SK-N-SH (cell line): ENCODE measurements around the gene PPP2R1A. TPM values are rescaled to one million over a fixed set of nuclear protein-coding genes. Genes with fewer than 3 reads are reported as not detected.

Experiments used
- CTCF ChIA-PET: fragments of 300-600, 350-600 bp; formaldehyde crosslinking; extraction: SDS; loops from one replicate; lab custom pipeline; 2021; lab: Yijun Ruan, JAX
- POLR2A ChIA-PET: fragments of 350-600 bp; sonication (Branson Sonifier 250); formaldehyde crosslinking; extraction: SDS; loops from one replicate; lab custom pipeline; 2020; ENCODE audit warnings: antibody characterized with exemption, inconsistent platforms; lab: Yijun Ruan, JAX
- DNase-seq: peaks from one replicate; pipeline ENCODE4 v3.0.0; 2012
- H2AFZ ChIP-seq: fragments of 200-600 bp; sonication (generic); 2 replicates; pipeline ENCODE4 v1.8.1; 2016; ENCODE audit warnings: antibody characterized with exemption, mild to moderate bottlenecking, low read depth
- H3F3A ChIP-seq: fragments of 200-600 bp; sonication (generic); replicated peaks from 2 replicates; pipeline ENCODE3; 2016; ENCODE audit warnings: antibody characterized with exemption, mild to moderate bottlenecking; ENCODE audit not compliant: insufficient read depth
- H3K27ac ChIP-seq, 2 experiments: fragments of 200-500 bp in 1 of 2; fragments of 200-600 bp in 1 of 2; sonication (Bioruptor generic) in 1 of 2; sonication (generic), shearing (Covaris generic) in 1 of 2; 2 replicates each; pipeline versions ENCODE4 v1.5.1 to v1.6.1; 2014 to 2016; ENCODE audit warnings: low read depth in 2 of 2, inconsistent platforms in 1 of 2, low read length in 1 of 2, mild to moderate bottlenecking in 1 of 2, mixed read lengths in 1 of 2
- H3K27me3 ChIP-seq: fragments of 200-600 bp; sonication (generic), shearing (Covaris generic); 2 replicates; pipeline ENCODE4 v1.6.1; 2016; ENCODE audit warnings: mixed run types; ENCODE audit not compliant: insufficient read depth
- H3K36me3 ChIP-seq, 2 experiments: fragments of 200-500 bp in 1 of 2; fragments of 200-600 bp in 1 of 2; sonication (Bioruptor generic) in 1 of 2; sonication (generic) in 1 of 2; replicated peaks in 1 of 2; 2 replicates each; pipeline versions ENCODE3 to v1.5.1; 2014 to 2016; ENCODE audit warnings: low read length in 1 of 2, mild to moderate bottlenecking in 1 of 2; ENCODE audit not compliant: insufficient read depth in 2 of 2, control insufficient read depth in 1 of 2
- H3K4me1 ChIP-seq, 2 experiments: fragments of 200-500 bp in 1 of 2; fragments of 200-600 bp in 1 of 2; sonication (Bioruptor generic) in 1 of 2; sonication (generic), shearing (Covaris generic) in 1 of 2; 2 replicates each; pipeline versions ENCODE4 v1.5.1 to v1.6.1; 2014 to 2016; ENCODE audit warnings: low read depth in 1 of 2, low read length in 1 of 2, mixed run types in 1 of 2; ENCODE audit not compliant: insufficient read depth in 2 of 2, control insufficient read depth in 1 of 2
- H3K4me2 ChIP-seq: fragments of 200-600 bp; sonication (generic), shearing (Covaris generic); 2 replicates; pipeline ENCODE4 v1.6.1; 2017; ENCODE audit warnings: mixed run types
- H3K4me3 ChIP-seq, 2 experiments: fragments of 200-500 bp in 1 of 2; fragments of 200-600 bp in 1 of 2; sonication (Bioruptor generic) in 1 of 2; sonication (generic), shearing (Covaris generic) in 1 of 2; 2 replicates each; pipeline versions ENCODE4 v1.5.1 to v1.8.1; 2014 to 2016; ENCODE audit warnings: low read depth in 2 of 2, inconsistent platforms in 1 of 2, low read length in 1 of 2, mild to moderate bottlenecking in 1 of 2, mixed read lengths in 1 of 2, moderate library complexity in 1 of 2
- H3K79me2 ChIP-seq: fragments of 200-600 bp; sonication (generic); 2 replicates; pipeline ENCODE4 v1.8.1; 2017; ENCODE audit warnings: mild to moderate bottlenecking; ENCODE audit not compliant: insufficient read depth
- H3K9ac ChIP-seq: fragments of 200-600 bp; sonication (generic); 2 replicates; pipeline ENCODE4 v1.6.1; 2017; ENCODE audit warnings: mixed run types
- H3K9me2 ChIP-seq: fragments of 200-600 bp; sonication (generic); 2 replicates; pipeline ENCODE4 v1.6.1; 2017; ENCODE audit warnings: mixed run types
- H3K9me3 ChIP-seq: fragments of 200-600 bp; sonication (generic); 2 replicates; pipeline ENCODE4 v1.6.1; 2017; ENCODE audit warnings: mixed run types, mild to moderate bottlenecking, moderate library complexity
- H4K20me1 ChIP-seq: fragments of 200-600 bp; sonication (generic); 2 replicates; pipeline ENCODE4 v1.6.1; 2017; ENCODE audit warnings: mild to moderate bottlenecking, mixed run types; ENCODE audit not compliant: insufficient read depth
- ELF1 ChIP-seq: IDR thresholded peaks from 2 replicates; pipeline ENCODE4 v1.4.0; 2012
- FOSL2 ChIP-seq: IDR thresholded peaks from 2 replicates; pipeline ENCODE4 v1.4.0; 2012; ENCODE audit warnings: low read depth, mild to moderate bottlenecking, moderate library complexity, borderline replicate concordance
- FOXJ3 ChIP-seq: sonication (generic); formaldehyde crosslinking; IDR thresholded peaks from 2 replicates; pipeline ENCODE4 v1.5.1; 2020; ENCODE audit warnings: mild to moderate bottlenecking, missing genetic modification reagents
- GATA2 ChIP-seq: sonication (generic); formaldehyde crosslinking; IDR thresholded peaks from 2 replicates; pipeline ENCODE4 v1.5.0; 2020; ENCODE audit warnings: mild to moderate bottlenecking, missing genetic modification reagents
- IRF3 ChIP-seq: fragments of 150-350 bp; IDR thresholded peaks from 2 replicates; pipeline ENCODE4 v1.6.1; 2016; ENCODE audit warnings: mild to moderate bottlenecking, low read depth, low read length
- JUND ChIP-seq: IDR thresholded peaks from 2 replicates; pipeline ENCODE4 v1.4.0; 2012
- MEF2A ChIP-seq: IDR thresholded peaks from 2 replicates; pipeline ENCODE4 v1.4.0; 2012; ENCODE audit warnings: low read depth, borderline replicate concordance
- MXI1 ChIP-seq: IDR thresholded peaks from 2 replicates; pipeline ENCODE4 v1.6.1; 2012; ENCODE audit warnings: mild to moderate bottlenecking, low read depth, low read length, improper control_type of control experiment
- NFIC ChIP-seq: IDR thresholded peaks from 2 replicates; pipeline ENCODE4 v1.4.0; 2012; ENCODE audit warnings: borderline replicate concordance
- PBX3 ChIP-seq: IDR thresholded peaks from 2 replicates; pipeline ENCODE4; 2012
- TCF12 ChIP-seq: IDR thresholded peaks from 2 replicates; pipeline ENCODE4 v1.4.0; 2012
- YY1 ChIP-seq: IDR thresholded peaks from 2 replicates; pipeline ENCODE4 v1.4.0; 2012; ENCODE audit warnings: low read depth, mild to moderate bottlenecking
- ZBTB33 ChIP-seq: IDR thresholded peaks from 2 replicates; pipeline ENCODE4 v1.4.0; 2012; ENCODE audit warnings: low read depth, borderline replicate concordance
- WGBS: methylation state at CpG from one replicate; pipeline ENCODE4 v1.1.6; 2017; ENCODE audit warnings: low lambda C conversion rate; 5-methylcytosine and 5-hydroxymethylcytosine counted together
- polyA plus RNA-seq, 3 experiments: library from polyadenylated mRNA; depleted of rRNA; stranded (reverse); fragments of >200 nt; gene quantifications; 2 replicates each; pipeline ENCODE4 v1.2.3, GENCODE V29; 2012
- TF ChIP-seq, protein P1 (sequence below): IDR thresholded peaks from 2 replicates; pipeline ENCODE4 v1.4.0; 2012; ENCODE audit warnings: low read depth, borderline replicate concordance
- TF ChIP-seq, protein P2 (sequence below): fragments of 200-600 bp; sonication (generic); IDR thresholded peaks from 2 replicates; pipeline ENCODE4 v1.6.1; 2017; ENCODE audit warnings: antibody characterized with exemption, mild to moderate bottlenecking, moderate library complexity

Gene PPP2R1A
- polyA plus RNA-seq, 1 of the 3 experiments (the other 2 are of a cell fraction) = 163 TPM

GRCh38 chr19:52187407-52187806 is 2.4 kb upstream of the PPP2R1A start:
- Histone ChIP-seq H2AFZ (no peak overlapping the region), H3K36me3 (peaks cover 0 to 3% of the 10 kb centered on the region in 2 experiments), H3K4me2 (no peak overlapping the region), H3K9ac (no peak overlapping the region), H3K27ac (no peak overlapping the region), H3F3A (peaks cover 4% of the 10 kb centered on the region), H3K27me3 (no peaks in the 10 kb centered on the region), H3K9me3 (no peaks in the 10 kb centered on the region), H3K4me3 (no peak overlapping the region), H3K79me2 (peaks cover 25% of the 10 kb centered on the region), H4K20me1 (peaks cover 1% of the 10 kb centered on the region; the same call in 1 of the 2 replicates), H3K9me2 (no peaks in the 10 kb centered on the region), H3K4me1 (peaks cover 12 to 17% of the 10 kb centered on the region in 2 experiments; a peak in 3 of 4 replicates)
- no peak for DNase-seq
- WGBS = 100% methylated on average over 1 of the region's 1 CpG
- TF ChIP-seq ZBTB33 (no peak), ELF1 (no peak), TCF12 (no peak), JUND (no peak), IRF3 (no peak), MXI1 (no peak), PBX3 (no peak), MEF2A (no peak), YY1 (no peak), FOXJ3 (no peak), NFIC (no peak), GATA2 (CRISPR knock-in tag) (no peak), FOSL2 (no peak)
- TF ChIP-seq, protein P1, sequence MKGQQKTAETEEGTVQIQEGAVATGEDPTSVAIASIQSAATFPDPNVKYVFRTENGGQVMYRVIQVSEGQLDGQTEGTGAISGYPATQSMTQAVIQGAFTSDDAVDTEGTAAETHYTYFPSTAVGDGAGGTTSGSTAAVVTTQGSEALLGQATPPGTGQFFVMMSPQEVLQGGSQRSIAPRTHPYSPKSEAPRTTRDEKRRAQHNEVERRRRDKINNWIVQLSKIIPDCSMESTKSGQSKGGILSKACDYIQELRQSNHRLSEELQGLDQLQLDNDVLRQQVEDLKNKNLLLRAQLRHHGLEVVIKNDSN = no peak
- TF ChIP-seq, protein P2, sequence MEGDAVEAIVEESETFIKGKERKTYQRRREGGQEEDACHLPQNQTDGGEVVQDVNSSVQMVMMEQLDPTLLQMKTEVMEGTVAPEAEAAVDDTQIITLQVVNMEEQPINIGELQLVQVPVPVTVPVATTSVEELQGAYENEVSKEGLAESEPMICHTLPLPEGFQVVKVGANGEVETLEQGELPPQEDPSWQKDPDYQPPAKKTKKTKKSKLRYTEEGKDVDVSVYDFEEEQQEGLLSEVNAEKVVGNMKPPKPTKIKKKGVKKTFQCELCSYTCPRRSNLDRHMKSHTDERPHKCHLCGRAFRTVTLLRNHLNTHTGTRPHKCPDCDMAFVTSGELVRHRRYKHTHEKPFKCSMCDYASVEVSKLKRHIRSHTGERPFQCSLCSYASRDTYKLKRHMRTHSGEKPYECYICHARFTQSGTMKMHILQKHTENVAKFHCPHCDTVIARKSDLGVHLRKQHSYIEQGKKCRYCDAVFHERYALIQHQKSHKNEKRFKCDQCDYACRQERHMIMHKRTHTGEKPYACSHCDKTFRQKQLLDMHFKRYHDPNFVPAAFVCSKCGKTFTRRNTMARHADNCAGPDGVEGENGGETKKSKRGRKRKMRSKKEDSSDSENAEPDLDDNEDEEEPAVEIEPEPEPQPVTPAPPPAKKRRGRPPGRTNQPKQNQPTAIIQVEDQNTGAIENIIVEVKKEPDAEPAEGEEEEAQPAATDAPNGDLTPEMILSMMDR = no peak
- CTCF ChIA-PET = no interaction called here
- POLR2A ChIA-PET = no interaction called here
